Ishikawa (cell line): ENCODE measurements around the gene DPM3.

Experiments
- CEBPB ChIP-seq: IDR thresholded peaks from 2 replicates; pipeline ENCODE4 v1.6.1; 2012
- CREB1 ChIP-seq: IDR thresholded peaks from 2 replicates; pipeline ENCODE4 v1.6.1; 2012; ENCODE audit warnings: low read depth
- EGR1 ChIP-seq: IDR thresholded peaks from 2 replicates; pipeline ENCODE4 v1.6.1; 2012
- EP300 ChIP-seq: IDR thresholded peaks from 2 replicates; pipeline ENCODE4 v1.6.1; 2012; ENCODE audit warnings: borderline replicate concordance
- FOXM1 ChIP-seq: IDR thresholded peaks from 2 replicates; pipeline ENCODE4 v1.6.1; 2012; ENCODE audit warnings: low read depth, borderline replicate concordance
- NFIC ChIP-seq: IDR thresholded peaks from 2 replicates; pipeline ENCODE4 v1.6.1; 2012
- RAD21 ChIP-seq: IDR thresholded peaks from 2 replicates; pipeline ENCODE4 v1.6.1; 2012; ENCODE audit warnings: low read depth
- TAF1 ChIP-seq: IDR thresholded peaks from 2 replicates; pipeline ENCODE4 v1.6.1; 2012; ENCODE audit warnings: low read depth, mild to moderate bottlenecking
- TCF12 ChIP-seq: IDR thresholded peaks from 2 replicates; pipeline ENCODE4 v1.6.1; 2012; ENCODE audit warnings: low read depth
- TEAD4 ChIP-seq: IDR thresholded peaks from 2 replicates; pipeline ENCODE4 v1.6.1; 2012
- YY1 ChIP-seq: IDR thresholded peaks from 2 replicates; pipeline ENCODE4 v1.6.1; 2012; ENCODE audit warnings: low read depth
- ZBTB7A ChIP-seq: IDR thresholded peaks from 2 replicates; pipeline ENCODE4 v1.6.1; 2012; ENCODE audit warnings: low read depth
- TF ChIP-seq, protein P1 (sequence below): IDR thresholded peaks from 2 replicates; pipeline ENCODE4 v1.6.1; 2012; ENCODE audit warnings: low read depth, mild to moderate bottlenecking
- TF ChIP-seq, protein P2 (sequence below): IDR thresholded peaks from 2 replicates; pipeline ENCODE4 v1.6.1; 2012
- TF ChIP-seq, protein P3 (sequence below): IDR thresholded peaks from 2 replicates; pipeline ENCODE4 v1.6.1; 2012

DPM3 gene

DNA sequence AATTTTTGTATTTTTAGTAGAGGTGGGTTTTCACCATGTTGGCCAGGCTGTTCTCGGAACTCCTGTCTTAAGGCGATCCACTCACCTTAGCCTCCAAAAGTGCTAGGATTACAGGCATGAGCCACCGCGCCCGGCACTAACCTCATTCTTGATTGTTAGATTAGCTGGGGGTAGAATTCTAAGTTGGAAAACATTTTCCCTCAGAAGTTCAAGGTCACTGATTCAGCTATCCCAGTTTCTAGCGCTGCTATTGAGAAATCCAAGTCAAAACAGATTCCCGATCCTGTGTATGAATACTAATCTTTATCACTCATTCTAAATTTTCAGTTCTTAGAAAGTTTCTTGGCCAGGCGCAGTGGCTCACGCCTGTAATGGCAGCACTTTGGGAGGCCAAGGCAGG lies 37.0 kb downstream of the DPM3 start:
- no peak for TF ChIP-seq EGR1
- no peak for TF ChIP-seq FOXM1
- TF ChIP-seq, protein P1, sequence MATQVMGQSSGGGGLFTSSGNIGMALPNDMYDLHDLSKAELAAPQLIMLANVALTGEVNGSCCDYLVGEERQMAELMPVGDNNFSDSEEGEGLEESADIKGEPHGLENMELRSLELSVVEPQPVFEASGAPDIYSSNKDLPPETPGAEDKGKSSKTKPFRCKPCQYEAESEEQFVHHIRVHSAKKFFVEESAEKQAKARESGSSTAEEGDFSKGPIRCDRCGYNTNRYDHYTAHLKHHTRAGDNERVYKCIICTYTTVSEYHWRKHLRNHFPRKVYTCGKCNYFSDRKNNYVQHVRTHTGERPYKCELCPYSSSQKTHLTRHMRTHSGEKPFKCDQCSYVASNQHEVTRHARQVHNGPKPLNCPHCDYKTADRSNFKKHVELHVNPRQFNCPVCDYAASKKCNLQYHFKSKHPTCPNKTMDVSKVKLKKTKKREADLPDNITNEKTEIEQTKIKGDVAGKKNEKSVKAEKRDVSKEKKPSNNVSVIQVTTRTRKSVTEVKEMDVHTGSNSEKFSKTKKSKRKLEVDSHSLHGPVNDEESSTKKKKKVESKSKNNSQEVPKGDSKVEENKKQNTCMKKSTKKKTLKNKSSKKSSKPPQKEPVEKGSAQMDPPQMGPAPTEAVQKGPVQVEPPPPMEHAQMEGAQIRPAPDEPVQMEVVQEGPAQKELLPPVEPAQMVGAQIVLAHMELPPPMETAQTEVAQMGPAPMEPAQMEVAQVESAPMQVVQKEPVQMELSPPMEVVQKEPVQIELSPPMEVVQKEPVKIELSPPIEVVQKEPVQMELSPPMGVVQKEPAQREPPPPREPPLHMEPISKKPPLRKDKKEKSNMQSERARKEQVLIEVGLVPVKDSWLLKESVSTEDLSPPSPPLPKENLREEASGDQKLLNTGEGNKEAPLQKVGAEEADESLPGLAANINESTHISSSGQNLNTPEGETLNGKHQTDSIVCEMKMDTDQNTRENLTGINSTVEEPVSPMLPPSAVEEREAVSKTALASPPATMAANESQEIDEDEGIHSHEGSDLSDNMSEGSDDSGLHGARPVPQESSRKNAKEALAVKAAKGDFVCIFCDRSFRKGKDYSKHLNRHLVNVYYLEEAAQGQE: no peak
- no peak for TF ChIP-seq YY1
- TF ChIP-seq, protein P2, sequence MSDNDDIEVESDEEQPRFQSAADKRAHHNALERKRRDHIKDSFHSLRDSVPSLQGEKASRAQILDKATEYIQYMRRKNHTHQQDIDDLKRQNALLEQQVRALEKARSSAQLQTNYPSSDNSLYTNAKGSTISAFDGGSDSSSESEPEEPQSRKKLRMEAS: no peak
- no peak for TF ChIP-seq RAD21
- TF ChIP-seq ZBTB7A: no peak
- TF ChIP-seq, protein P3, sequence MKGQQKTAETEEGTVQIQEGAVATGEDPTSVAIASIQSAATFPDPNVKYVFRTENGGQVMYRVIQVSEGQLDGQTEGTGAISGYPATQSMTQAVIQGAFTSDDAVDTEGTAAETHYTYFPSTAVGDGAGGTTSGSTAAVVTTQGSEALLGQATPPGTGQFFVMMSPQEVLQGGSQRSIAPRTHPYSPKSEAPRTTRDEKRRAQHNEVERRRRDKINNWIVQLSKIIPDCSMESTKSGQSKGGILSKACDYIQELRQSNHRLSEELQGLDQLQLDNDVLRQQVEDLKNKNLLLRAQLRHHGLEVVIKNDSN: no peak
- TF ChIP-seq TCF12: no peak
- TF ChIP-seq TAF1: no peak
- no peak for TF ChIP-seq NFIC

DNA sequence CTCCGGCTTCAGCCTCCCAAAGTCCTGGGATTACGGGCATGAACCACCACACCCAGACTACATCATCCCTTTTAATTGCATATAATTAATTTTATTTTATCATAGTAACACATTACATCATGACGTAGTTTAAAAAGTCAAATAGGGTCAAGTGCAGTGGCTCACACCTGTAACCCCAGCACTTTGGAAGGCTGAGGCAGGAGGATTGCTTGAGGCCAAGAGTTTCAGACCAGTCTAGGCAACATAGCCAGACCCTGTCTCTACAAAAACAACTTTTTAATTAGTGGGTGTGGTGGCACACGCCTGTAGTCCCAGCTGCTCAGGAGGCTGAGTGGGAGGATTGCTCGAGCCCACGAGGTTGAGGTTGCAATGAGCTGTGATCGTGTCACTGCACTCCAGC lies 41.0 kb downstream of the DPM3 start:
- no peak for TF ChIP-seq EGR1
- TF ChIP-seq, protein P1: no peak
- TF ChIP-seq TAF1: no peak
- no peak for TF ChIP-seq YY1
- no peak for TF ChIP-seq TCF12
- TF ChIP-seq CEBPB: no peak
- TF ChIP-seq EP300: no peak
- TF ChIP-seq CREB1: no peak
- TF ChIP-seq TEAD4: no peak
- TF ChIP-seq RAD21: no peak
- no peak for TF ChIP-seq FOXM1
- TF ChIP-seq, protein P2: no peak

DNA sequence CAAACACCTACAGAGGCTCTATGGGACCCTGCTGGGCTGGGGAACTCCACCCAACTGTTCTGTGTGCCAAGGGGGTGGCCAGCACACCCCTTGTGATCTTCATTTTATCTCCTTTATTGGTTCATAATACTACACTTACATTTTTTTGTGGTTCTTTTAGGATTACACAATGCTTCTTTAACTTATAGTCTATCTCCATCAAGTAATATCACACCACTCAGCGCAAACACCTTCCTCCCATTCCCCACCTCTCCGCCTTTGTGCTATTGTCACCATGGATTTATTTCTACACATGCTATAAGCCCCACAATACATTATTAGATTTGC lies 45.7 kb downstream of the DPM3 start:
- no peak for TF ChIP-seq ZBTB7A
- no peak for TF ChIP-seq TAF1
- TF ChIP-seq NFIC: no peak
- no peak for TF ChIP-seq CREB1
- no peak for TF ChIP-seq TCF12
- no peak for TF ChIP-seq YY1
- no peak for TF ChIP-seq TEAD4
- TF ChIP-seq, protein P2: no peak
- TF ChIP-seq EGR1: no peak
- no peak for TF ChIP-seq FOXM1
- TF ChIP-seq, protein P3: no peak
- TF ChIP-seq, protein P1: no peak
- TF ChIP-seq RAD21: no peak
- TF ChIP-seq EP300: no peak
- no peak for TF ChIP-seq CEBPB

DNA sequence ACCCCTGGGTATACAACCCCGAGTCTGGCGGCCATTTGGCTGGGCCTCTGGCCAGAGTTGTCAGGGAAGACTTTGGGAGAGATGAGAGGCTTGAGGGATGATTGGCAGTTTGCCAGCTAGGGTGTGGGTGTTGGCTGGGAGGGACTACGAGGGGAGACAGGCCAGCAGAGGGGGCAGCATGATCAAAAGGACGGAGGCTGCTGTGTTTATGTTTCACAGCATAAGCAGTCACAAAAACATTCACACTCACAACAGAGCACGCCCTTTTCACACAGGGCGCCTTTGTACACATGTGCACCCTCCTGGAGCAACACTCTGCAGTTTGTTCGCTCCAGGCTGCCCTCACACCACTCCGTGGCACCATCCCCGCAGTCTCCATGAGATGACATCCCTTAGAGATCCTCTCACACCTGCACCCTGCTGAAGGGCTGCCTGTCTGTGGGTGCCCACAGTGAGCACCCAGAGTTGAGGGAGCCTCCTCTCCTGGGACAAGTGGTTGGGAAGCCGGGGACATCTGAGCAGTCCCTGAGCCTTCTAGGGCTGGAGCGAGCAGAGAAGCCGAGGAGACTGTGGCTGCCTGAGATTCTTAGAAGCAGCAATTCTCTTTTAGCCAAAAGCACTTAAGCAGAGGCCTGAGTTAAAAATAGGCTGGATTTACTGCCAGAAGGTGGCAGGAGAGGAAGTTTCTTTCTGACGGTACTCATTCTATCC lies 46.3 kb downstream of the DPM3 start:
- TF ChIP-seq TEAD4: no peak
- TF ChIP-seq FOXM1: no peak
- peak; percentile 67 for TF ChIP-seq RAD21
- TF ChIP-seq NFIC: 0 out of 2 replicates have a peak, but pooled peaks have one; percentile 27

DNA sequence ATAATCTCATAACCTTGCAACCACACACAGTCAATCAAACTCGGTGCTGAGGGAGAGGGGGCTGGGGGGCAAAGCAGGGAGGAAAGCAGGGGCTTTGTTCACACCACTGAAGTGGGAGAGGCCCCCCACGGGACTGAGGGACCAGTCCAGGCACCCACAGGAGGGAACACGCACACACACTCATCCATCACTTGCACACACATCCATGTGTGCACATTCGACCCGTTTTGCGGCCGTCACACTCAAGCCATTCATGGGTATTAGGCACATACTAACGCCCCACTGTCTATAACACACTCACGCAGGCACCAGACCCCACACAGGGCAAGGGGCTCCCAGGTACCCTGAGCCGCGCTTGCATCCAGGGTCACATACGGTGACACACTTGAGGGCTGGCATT lies 47.7 kb downstream of the DPM3 start:
- TF ChIP-seq EGR1: no peak
- no peak for TF ChIP-seq FOXM1
- no peak for TF ChIP-seq NFIC
- TF ChIP-seq, protein P2: no peak
- TF ChIP-seq CEBPB: no peak
- TF ChIP-seq EP300: no peak
